ENCODE measurements around the gene SH3BP5L.
A peak's percentile ranks its signal among the peaks of the same experiment; 100 is the strongest.

DNA sequence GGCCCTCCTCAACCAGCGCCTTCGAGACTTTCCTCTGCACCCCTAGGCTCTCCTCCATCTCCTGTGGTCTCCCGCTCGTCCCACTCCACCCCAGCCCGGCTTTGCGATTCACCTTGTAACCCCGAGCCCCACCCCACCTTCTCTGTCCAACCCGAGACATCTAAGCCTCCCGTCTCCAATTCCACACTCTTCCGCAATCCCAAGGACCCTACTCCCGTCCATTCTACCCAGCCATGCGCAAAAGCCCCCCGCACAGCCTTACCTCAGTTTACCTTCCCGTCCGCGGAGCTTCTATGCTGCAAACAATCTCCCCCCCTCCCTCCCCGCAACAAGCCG is 174 bp downstream of the SH3BP5L start:
- TF ChIP-seq POLR2A (IDR thresholded peaks at IDR 0.05) (peak in 1 of 2 donors; percentile 31), CTCF (IDR thresholded peaks at IDR 0.05 in 4 of 5, conservative IDR thresholded peaks at IDR 0.05 in 1 of 5) (no peak)

All from gastrocnemius medialis (tissue), 4 donors.